Smooth muscle cell (in vitro differentiated cells): ENCODE results near the gene ZNF322. TPM values are rescaled to one million over a fixed set of nuclear protein-coding genes. Genes with fewer than 3 reads are reported as not detected.

Experiments
- DNase-seq: peaks from one replicate; lab custom pipeline; 2025; ENCODE audit not compliant: unreplicated experiment; lab: John Stamatoyannopoulos, UW
- H2AFZ ChIP-seq: fragments of 200-600 bp; sonication (generic); 2 replicates; pipeline ENCODE4 v1.6.0; 2016; ENCODE audit warnings: antibody characterized with exemption, low read depth, mild to moderate bottlenecking
- H3F3A ChIP-seq: fragments of 200-600 bp; sonication (generic); 2 replicates; pipeline ENCODE4 v1.6.0; 2017; ENCODE audit warnings: antibody characterized with exemption, low read depth
- H3K27ac ChIP-seq: fragments of 200-600 bp; sonication (generic); 2 replicates; pipeline ENCODE4 v1.5.1; 2016; ENCODE audit warnings: low read depth, mild to moderate bottlenecking
- H3K27me3 ChIP-seq: fragments of 200-600 bp; sonication (generic); 2 replicates; pipeline ENCODE4 v1.6.1; 2016; ENCODE audit warnings: low read depth, mild to moderate bottlenecking
- H3K36me3 ChIP-seq: fragments of 200-600 bp; sonication (generic); 2 replicates; pipeline ENCODE4 v1.5.1; 2016; ENCODE audit warnings: low read depth
- H3K4me1 ChIP-seq: fragments of 200-600 bp; sonication (generic); 2 replicates; pipeline ENCODE4 v1.5.1; 2016; ENCODE audit warnings: low read depth
- H3K4me2 ChIP-seq: fragments of 200-600 bp; sonication (generic); 2 replicates; pipeline ENCODE4 v1.6.0; 2016; ENCODE audit warnings: mild to moderate bottlenecking
- H3K4me3 ChIP-seq: fragments of 200-600 bp; sonication (generic); 2 replicates; pipeline ENCODE4 v1.5.1; 2016; ENCODE audit warnings: mild to moderate bottlenecking
- H3K79me2 ChIP-seq: fragments of 200-600 bp; sonication (generic); 2 replicates; pipeline ENCODE4 v1.6.0; 2016; ENCODE audit warnings: low read depth, mild to moderate bottlenecking
- H3K9ac ChIP-seq: fragments of 200-600 bp; sonication (generic); 2 replicates; pipeline ENCODE4 v1.6.0; 2016; ENCODE audit warnings: low read depth
- H3K9me3 ChIP-seq: fragments of 200-600 bp; sonication (generic); replicated peaks from 2 replicates; pipeline ENCODE4 v1.5.1; 2016; ENCODE audit warnings: low read depth
- H4K20me1 ChIP-seq: fragments of 200-600 bp; sonication (generic); 2 replicates; pipeline ENCODE4 v1.6.0; 2016; ENCODE audit warnings: low read depth
- WGBS: methylation state at CpG from one replicate; pipeline ENCODE4 v1.1.7; 2016; ENCODE audit warnings: low lambda C conversion rate; 5-methylcytosine and 5-hydroxymethylcytosine counted together
- polyA plus RNA-seq: library from polyadenylated mRNA; unstranded; fragments of >200 nt; fragmentation: Nextera tagmentation; extraction: Ambion mirVana; gene quantifications from 2 replicates; pipeline ENCODE4 v1.2.1, GENCODE V29; 2016
- total RNA-seq: library from RNA; depleted of rRNA; stranded (reverse); fragments of >200 nt; gene quantifications from 2 replicates; pipeline ENCODE4 v1.2.3, GENCODE V29; 2014
- TF ChIP-seq, protein P1 (sequence below): fragments of 200-600 bp; sonication (generic); IDR thresholded peaks from 2 replicates; pipeline ENCODE4 v1.5.1; 2017; ENCODE audit warnings: borderline replicate concordance, mild to moderate bottlenecking, antibody characterized with exemption; ENCODE audit not compliant: insufficient read depth, poor library complexity, severe bottlenecking

Gene ZNF322
- total and polyA plus RNA-seq, 2 experiments from 2014 or later: 13.7 to 23.9 TPM

GRCh38 chr6:26594131-26594498 is 65.4 kb downstream of the ZNF322 start:
- Histone ChIP-seq H3F3A (no peaks in the 10 kb centered on the region), H2AFZ (peak overlapping the region; percentile 76), H3K4me1 (peaks cover 8% of the 10 kb centered on the region), H4K20me1 (no peaks in the 10 kb centered on the region), H3K4me2 (peak overlapping the region; percentile 94), H3K27me3 (no peaks in the 10 kb centered on the region), H3K9me3 (no peaks in the 10 kb centered on the region), H3K27ac (no peak overlapping the region), H3K79me2 (peaks cover 17% of the 10 kb centered on the region), H3K36me3 (no peaks in the 10 kb centered on the region), H3K9ac (no peak overlapping the region), H3K4me3 (peak overlapping the region; percentile 99)
- 6% methylated on average over 6 of the region's 6 CpGs for WGBS
- TF ChIP-seq, protein P1, sequence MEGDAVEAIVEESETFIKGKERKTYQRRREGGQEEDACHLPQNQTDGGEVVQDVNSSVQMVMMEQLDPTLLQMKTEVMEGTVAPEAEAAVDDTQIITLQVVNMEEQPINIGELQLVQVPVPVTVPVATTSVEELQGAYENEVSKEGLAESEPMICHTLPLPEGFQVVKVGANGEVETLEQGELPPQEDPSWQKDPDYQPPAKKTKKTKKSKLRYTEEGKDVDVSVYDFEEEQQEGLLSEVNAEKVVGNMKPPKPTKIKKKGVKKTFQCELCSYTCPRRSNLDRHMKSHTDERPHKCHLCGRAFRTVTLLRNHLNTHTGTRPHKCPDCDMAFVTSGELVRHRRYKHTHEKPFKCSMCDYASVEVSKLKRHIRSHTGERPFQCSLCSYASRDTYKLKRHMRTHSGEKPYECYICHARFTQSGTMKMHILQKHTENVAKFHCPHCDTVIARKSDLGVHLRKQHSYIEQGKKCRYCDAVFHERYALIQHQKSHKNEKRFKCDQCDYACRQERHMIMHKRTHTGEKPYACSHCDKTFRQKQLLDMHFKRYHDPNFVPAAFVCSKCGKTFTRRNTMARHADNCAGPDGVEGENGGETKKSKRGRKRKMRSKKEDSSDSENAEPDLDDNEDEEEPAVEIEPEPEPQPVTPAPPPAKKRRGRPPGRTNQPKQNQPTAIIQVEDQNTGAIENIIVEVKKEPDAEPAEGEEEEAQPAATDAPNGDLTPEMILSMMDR: no peak
- DNase-seq: no peak

GRCh38 chr6:26593278-26594130 is 66.0 kb downstream of the ZNF322 start:
- H3K4me3 ChIP-seq: peak overlapping the region; percentile 99
- peaks cover 17% of the 10 kb centered on the region for H3K79me2 ChIP-seq
- no peaks in the 10 kb centered on the region for H3K27me3 ChIP-seq
- peaks cover 8% of the 10 kb centered on the region for H3K4me1 ChIP-seq
- no peaks in the 10 kb centered on the region for H3F3A ChIP-seq
- no peaks in the 10 kb centered on the region for H4K20me1 ChIP-seq
- H2AFZ ChIP-seq: peak overlapping the region; percentile 76
- no peaks in the 10 kb centered on the region for H3K36me3 ChIP-seq
- no peak overlapping the region for H3K9ac ChIP-seq
- peak overlapping the region; percentile 94 for H3K4me2 ChIP-seq
- H3K9me3 ChIP-seq: no peaks in the 10 kb centered on the region
- WGBS: 15% methylated on average over 20 of the region's 20 CpGs
- TF ChIP-seq, protein P1: no peak
- no peak overlapping the region for H3K27ac ChIP-seq
- DNase-seq: no peak

GRCh38 chr6:26592649-26593048 is 66.9 kb downstream of the ZNF322 start:
- 76% methylated on average over 4 of the region's 4 CpGs for WGBS

More at GRCh38 chr6:26592649-26593048, 66.9 kb downstream of the ZNF322 start:
- Histone ChIP-seq H3F3A (no peaks in the 10 kb centered on the region), H3K27ac (no peak overlapping the region), H3K4me2 (no peak overlapping the region), H3K36me3 (no peaks in the 10 kb centered on the region), H3K4me3 (no peak overlapping the region), H3K9ac (no peak overlapping the region), H3K4me1 (peaks cover 8% of the 10 kb centered on the region), H3K9me3 (no peaks in the 10 kb centered on the region), H4K20me1 (no peaks in the 10 kb centered on the region), H3K27me3 (no peaks in the 10 kb centered on the region), H3K79me2 (peaks cover 8% of the 10 kb centered on the region), H2AFZ (no peak overlapping the region)
- TF ChIP-seq, protein P1: no peak
- DNase-seq: no peak
